Measurements from ENCODE around the gene TRMT1.

- TF ChIP-seq E2F1 (CRISPR knock-in tag; IDR thresholded peaks at IDR 0.05) (no peak), ESRRA (CRISPR knock-in tag; IDR thresholded peaks at IDR 0.05; ENCODE audit: borderline replicate concordance) (no peak), CDX4 (CRISPR knock-in tag; IDR thresholded peaks at IDR 0.05; ENCODE audit: borderline replicate concordance) (no peak)
These were observed 55.3 kb downstream of the TRMT1 start for GRCh38 chr19:13060964-13061927.

Measured in WTC11 (cell line).